ENCODE results near the gene SAMD9L. TPM values are rescaled to one million over a fixed set of nuclear protein-coding genes. Genes with fewer than 3 reads are reported as not detected.

The SAMD9L gene
- total RNA-seq, 1 donor from 2014 or later: 43.3 TPM

GRCh38 chr7:93179173-93179572, 31.0 kb upstream of the SAMD9L start:
- DNase-seq (no peak), ATAC-seq (ENCODE audit: low read depth) (no peak)
- ChIA-PET CTCF (no interaction called here), POLR2A (no interaction called here)
- no peak overlapping the region for H3K27ac Mint-ChIP-seq
- peaks cover 10% of the 10 kb centered on the region for H3K27me3 Mint-ChIP-seq
- no peak overlapping the region for H3K4me3 Mint-ChIP-seq
- no peak for TF ChIP-seq CTCF (IDR thresholded peaks at IDR 0.05)
- H3K4me1 Mint-ChIP-seq: no peaks in the 10 kb centered on the region
- no peaks in the 10 kb centered on the region for H3K36me3 Mint-ChIP-seq (ENCODE audit: low read depth)
- no peaks in the 10 kb centered on the region for H3K9me3 Mint-ChIP-seq
- intact Hi-C loops (cut with micrococcal nuclease): loop anchor here (5.0 kb wide), 1 partner anchor 1258 kb away; no protein-coding TSS in a partner anchor

GRCh38 chr7:93178213-93178612, 30.0 kb upstream of the SAMD9L start:
- no peaks in the 10 kb centered on the region for H3K36me3 Mint-ChIP-seq (ENCODE audit: low read depth)
- no peaks in the 10 kb centered on the region for H3K4me1 Mint-ChIP-seq
- POLR2A ChIA-PET: no interaction called here
- H3K27me3 Mint-ChIP-seq: peaks cover 8% of the 10 kb centered on the region
- no peak overlapping the region for H3K27ac Mint-ChIP-seq
- intact Hi-C loops (cut with micrococcal nuclease): loop anchor here (5.0 kb wide), 1 partner anchor 1259 kb away; no protein-coding TSS in a partner anchor
- TF ChIP-seq CTCF (IDR thresholded peaks at IDR 0.05): no peak
- H3K9me3 Mint-ChIP-seq: no peaks in the 10 kb centered on the region
- H3K4me3 Mint-ChIP-seq: no peak overlapping the region
- ATAC-seq (ENCODE audit: low read depth): no peak
- DNase-seq: no peak
- CTCF ChIA-PET: no interaction called here

GRCh38 chr7:93176992-93177580, 28.9 kb upstream of the SAMD9L start:
- peaks cover 5% of the 10 kb centered on the region for H3K9me3 Mint-ChIP-seq

GRCh38 chr7:93175219-93175618, 27.0 kb upstream of the SAMD9L start:
- DNase-seq: no peak
- ChIA-PET POLR2A (no interaction called here), CTCF (no interaction called here)
- Mint-ChIP-seq H3K27ac (no peak overlapping the region), H3K36me3 (ENCODE audit: low read depth) (no peaks in the 10 kb centered on the region), H3K4me1 (no peaks in the 10 kb centered on the region), H3K9me3 (peaks cover 14% of the 10 kb centered on the region), H3K27me3 (no peaks in the 10 kb centered on the region), H3K4me3 (no peak overlapping the region)
- intact Hi-C loops (cut with micrococcal nuclease): loop anchor here (5.0 kb wide), 1 partner anchor 1262 kb away; no protein-coding TSS in a partner anchor
- ATAC-seq (ENCODE audit: low read depth): no peak
- TF ChIP-seq CTCF (IDR thresholded peaks at IDR 0.05): no peak

More at GRCh38 chr7:93176992-93177580, 28.9 kb upstream of the SAMD9L start:
- H3K27ac Mint-ChIP-seq: no peak overlapping the region
- ChIA-PET CTCF (interaction anchor here (0.7 kb wide), 1 partner anchor 392 kb away, joined by 3 read pairs; no protein-coding TSS in a partner anchor), POLR2A (no interaction called here)
- no peaks in the 10 kb centered on the region for H3K4me1 Mint-ChIP-seq
- H3K36me3 Mint-ChIP-seq (ENCODE audit: low read depth): no peaks in the 10 kb centered on the region
- no peak for TF ChIP-seq CTCF (IDR thresholded peaks at IDR 0.05)
- DNase-seq (no peak), ATAC-seq (ENCODE audit: low read depth) (no peak)
- H3K27me3 Mint-ChIP-seq: peaks cover 2% of the 10 kb centered on the region
- intact Hi-C loops (cut with micrococcal nuclease): loop anchor here (5.0 kb wide), 1 partner anchor 1260 kb away; no protein-coding TSS in a partner anchor
- H3K4me3 Mint-ChIP-seq: no peak overlapping the region

- Mint-ChIP-seq H3K27me3 (no peaks in the 10 kb centered on the region), H3K36me3 (ENCODE audit: low read depth) (peaks cover under 1% of the 10 kb centered on the region), H3K4me3 (no peak overlapping the region), H3K9me3 (peaks cover 20% of the 10 kb centered on the region), H3K27ac (no peak overlapping the region), H3K4me1 (no peaks in the 10 kb centered on the region)
- ChIA-PET POLR2A (no interaction called here), CTCF (no interaction called here)
- no peak for TF ChIP-seq CTCF (IDR thresholded peaks at IDR 0.05)
- intact Hi-C loops (cut with micrococcal nuclease): no loop called here
- ATAC-seq (ENCODE audit: low read depth): no peak
- no peak for DNase-seq
Observed at GRCh38 chr7:93172683-93173082, 24.5 kb upstream of the SAMD9L start.
